ENCODE data around the gene WSCD2.

The WSCD2 gene

GRCh38 chr12:108226866-108227265, 97.8 kb downstream of the WSCD2 start:
- H3K27me3 ChIP-seq = no peaks in the 10 kb centered on the region
- TF ChIP-seq CTCF (IDR thresholded peaks at IDR 0.05) = no peak
- intact Hi-C loops (cut with DNase I; ENCODE audit: low total_unique reads) = no loop called here
- no peak for DNase-seq
- no peaks in the 10 kb centered on the region for H3K9me3 ChIP-seq
- H3K4me1 ChIP-seq = no peaks in the 10 kb centered on the region
- no peak overlapping the region for H3K27ac ChIP-seq
- no peak overlapping the region for H3K4me3 ChIP-seq
- H3K36me3 ChIP-seq = no peaks in the 10 kb centered on the region

GRCh38 chr12:108228746-108229145, 99.7 kb downstream of the WSCD2 start:
- no peaks in the 10 kb centered on the region for H3K9me3 ChIP-seq
- no peak for TF ChIP-seq CTCF (IDR thresholded peaks at IDR 0.05)
- no peaks in the 10 kb centered on the region for H3K27me3 ChIP-seq
- no peaks in the 10 kb centered on the region for H3K36me3 ChIP-seq
- H3K4me3 ChIP-seq = no peak overlapping the region
- H3K4me1 ChIP-seq = peaks cover 0 to 3% (median under 1%) of the 10 kb centered on the region in 4 donors
- no peak overlapping the region for H3K27ac ChIP-seq
- intact Hi-C loops (cut with DNase I; ENCODE audit: low total_unique reads) = no loop called here
- DNase-seq = no peak

- H3K4me1 ChIP-seq = peaks cover 0 to 9% (median 1%) of the 10 kb centered on the region in 4 donors
- H3K27ac ChIP-seq = no peak overlapping the region
- H3K36me3 ChIP-seq = no peaks in the 10 kb centered on the region
- no peak for TF ChIP-seq CTCF (IDR thresholded peaks at IDR 0.05)
- H3K4me3 ChIP-seq = no peak overlapping the region
- H3K27me3 ChIP-seq = no peaks in the 10 kb centered on the region
- intact Hi-C loops (cut with DNase I; ENCODE audit: low total_unique reads) = no loop called here
- no peaks in the 10 kb centered on the region for H3K9me3 ChIP-seq
- DNase-seq = no peak
Observed at GRCh38 chr12:108231109-108231905, 102.2 kb downstream of the WSCD2 start.

GRCh38 chr12:108231909-108232434, 102.9 kb downstream of the WSCD2 start:
- Histone ChIP-seq H3K4me3 (no peak overlapping the region), H3K27me3 (no peaks in the 10 kb centered on the region), H3K27ac (no peak overlapping the region), H3K36me3 (no peaks in the 10 kb centered on the region), H3K9me3 (no peaks in the 10 kb centered on the region), H3K4me1 (peaks cover 0 to 9% (median 1%) of the 10 kb centered on the region in 4 donors)
- intact Hi-C loops (cut with DNase I; ENCODE audit: low total_unique reads) = no loop called here
- TF ChIP-seq CTCF (IDR thresholded peaks at IDR 0.05) = no peak
- no peak for DNase-seq

- Histone ChIP-seq H3K4me3 (no peak overlapping the region), H3K4me1 (peaks cover 0 to 9% (median 1%) of the 10 kb centered on the region in 4 donors), H3K36me3 (no peaks in the 10 kb centered on the region), H3K27ac (no peak overlapping the region), H3K9me3 (no peaks in the 10 kb centered on the region), H3K27me3 (no peaks in the 10 kb centered on the region)
- intact Hi-C loops (cut with DNase I; ENCODE audit: low total_unique reads) = no loop called here
- no peak for TF ChIP-seq CTCF (IDR thresholded peaks at IDR 0.05)
- DNase-seq = no peak
Observed at GRCh38 chr12:108232565-108232964, 103.5 kb downstream of the WSCD2 start.
